Renal pelvis (tissue), 4 donors: ENCODE measurements around the gene DNPEP. TPM values are rescaled to one million over a fixed set of nuclear protein-coding genes. Genes with fewer than 3 reads are reported as not detected.

ENCODE experiments used
- DNase-seq: peaks from one replicate; pipeline ENCODE4 v3.0.0-alpha.2; 2013
- polyA plus RNA-seq, 3 donors: library from polyadenylated mRNA; unstranded; fragments of 120-200 nt; gene quantifications; one replicate each; pipeline ENCODE4 v1.2.1, GENCODE V29; 2013; ENCODE audit not compliant: insufficient read length in 3 of 3

Gene DNPEP
- polyA plus RNA-seq, 3 donors: 64.4 to 91.2 (median 66.4) TPM

DNA sequence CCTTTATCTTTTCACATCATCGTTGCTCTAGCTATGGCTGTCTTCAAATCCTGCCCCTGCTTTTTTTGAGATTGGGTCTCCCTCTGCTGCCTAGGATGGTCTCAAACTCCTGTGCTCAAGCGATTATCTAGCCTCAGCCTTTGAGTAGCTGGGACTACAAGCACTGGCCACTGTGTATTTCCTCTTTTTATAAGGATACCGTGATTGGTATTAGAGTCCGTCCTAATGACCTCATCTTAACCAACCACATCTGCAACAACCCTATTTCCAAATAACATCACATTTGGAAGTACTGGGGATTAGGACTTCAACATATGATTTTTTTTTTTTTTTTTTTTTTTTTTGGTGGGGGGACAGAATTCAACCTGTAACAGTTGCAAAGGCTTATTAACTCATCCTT is 64.3 kb downstream of the DNPEP start:
- DNase-seq: no peak

Other genes starting within 250 kb of the DNPEP start
- 10 to 100 TPM; 17.6 to 21.4 (median 19.6) TPM for gene NHEJ1, start 227.1 kb downstream of the DNPEP start, polyA plus RNA-seq
- gene SLC23A3, start 217.9 kb downstream of the DNPEP start, polyA plus RNA-seq: 10 to 100 TPM; 23.5 to 29.0 (median 25.1) TPM
- 10 to 100 TPM; 71.7 to 79.7 (median 78.6) TPM for gene CNPPD1, start 211.0 kb downstream of the DNPEP start, polyA plus RNA-seq
- 100 to 1,000 TPM; 113 to 119 (median 113) TPM for gene RETREG2, start 209.6 kb downstream of the DNPEP start, polyA plus RNA-seq
- 10 to 100 TPM; 40.9 to 51.8 (median 49.4) TPM for gene ZFAND2B, start 181.1 kb downstream of the DNPEP start, polyA plus RNA-seq
- 10 to 100 TPM; 37.9 to 47.3 (median 44.8) TPM for gene ABCB6, start 169.0 kb downstream of the DNPEP start, polyA plus RNA-seq
- gene ATG9A, start 158.3 kb downstream of the DNPEP start, polyA plus RNA-seq: 10 to 100 TPM; 45.2 to 48.4 (median 46.3) TPM
- gene ANKZF1, start 158.1 kb downstream of the DNPEP start, polyA plus RNA-seq: 10 to 100 TPM; 51.3 to 84.1 (median 72.8) TPM
- 10 to 100 TPM; 17.4 to 28.5 (median 27.1) TPM for gene GLB1L, start 142.5 kb downstream of the DNPEP start, polyA plus RNA-seq
- gene STK16, start 142.4 kb downstream of the DNPEP start, polyA plus RNA-seq: 10 to 100 TPM; 38.9 to 40.4 (median 39.9) TPM
- gene TUBA4B, start 134.7 kb downstream of the DNPEP start, polyA plus RNA-seq: 1 to 10 TPM in 1 of 3 donors, under 1 TPM in 2; 0.89 to 1.1 (median 0.91) TPM
- gene TUBA4A, start 134.0 kb downstream of the DNPEP start, polyA plus RNA-seq: 10 to 100 TPM; 32.9 to 40.0 (median 33.1) TPM
- gene DNAJB2, start 108.5 kb downstream of the DNPEP start, polyA plus RNA-seq: 10 to 100 TPM; 75.7 to 85.1 (median 79.1) TPM
- under 1 TPM; 0.16 to 0.27 (median 0.17) TPM for gene PTPRN, start 78.5 kb downstream of the DNPEP start, polyA plus RNA-seq
- not detected for gene RESP18, start 55.2 kb downstream of the DNPEP start, polyA plus RNA-seq
- gene DES, start 30.5 kb upstream of the DNPEP start, polyA plus RNA-seq: 1 to 10 TPM; 5.5 to 8.2 (median 6.0) TPM
- 10 to 100 TPM; 13.1 to 16.9 (median 13.5) TPM for gene SPEG, start 46.9 kb upstream of the DNPEP start, polyA plus RNA-seq
- 10 to 100 TPM; 35.6 to 40.0 (median 39.0) TPM for gene GMPPA, start 111.0 kb upstream of the DNPEP start, polyA plus RNA-seq
- gene ASIC4, start 126.6 kb upstream of the DNPEP start, polyA plus RNA-seq: under 1 TPM; 0.12 to 0.21 (median 0.18) TPM
- gene CHPF, start 155.9 kb upstream of the DNPEP start, polyA plus RNA-seq: 10 to 100 TPM; 29.3 to 45.3 (median 34.6) TPM
- gene TMEM198, start 156.1 kb upstream of the DNPEP start, polyA plus RNA-seq: 1 to 10 TPM; 3.1 to 4.1 (median 3.8) TPM
- gene OBSL1, start 183.6 kb upstream of the DNPEP start, polyA plus RNA-seq: 100 to 1,000 TPM; 150 to 189 (median 179) TPM
- gene INHA, start 184.4 kb upstream of the DNPEP start, polyA plus RNA-seq: 1 to 10 TPM in 2 of 3 donors, under 1 TPM in 1; 0.87 to 3.1 (median 2.9) TPM
- gene STK11IP, start 209.9 kb upstream of the DNPEP start, polyA plus RNA-seq: 10 to 100 TPM; 23.9 to 33.0 (median 32.8) TPM
- gene SLC4A3, start 239.7 kb upstream of the DNPEP start, polyA plus RNA-seq: 10 to 100 TPM in 1 of 3 donors, 1 to 10 TPM in 2; 9.5 to 13.5 (median 9.7) TPM